Right atrium auricular region (tissue), 2 donors: ENCODE measurements around the gene CNNM2. TPM values are rescaled to one million over a fixed set of nuclear protein-coding genes. Genes with fewer than 3 reads are reported as not detected.

ENCODE experiments used
- DNase-seq: peaks from one replicate; pipeline ENCODE4 v3.0.0-alpha.2; 2019; ENCODE audit warnings: low spot score
- H3K27ac ChIP-seq, 2 donors: fragments of 200-600 bp; sonication (generic); 1 replicate in 1 of 2; 2 replicates in 1 of 2; pipeline ENCODE4 v1.5.1; 2016 to 2019
- H3K27me3 ChIP-seq, 2 donors: fragments of 200-600 bp; sonication (generic); one replicate each; pipeline versions ENCODE4 v1.5.1 to v1.6.0; 2017 to 2019
- H3K36me3 ChIP-seq: fragments of 200-600 bp; sonication (generic); one replicate; pipeline ENCODE4 v1.5.1; 2016
- H3K4me1 ChIP-seq, 2 donors: fragments of 200-600 bp; sonication (generic); one replicate each; pipeline versions ENCODE4 v1.5.1 to v1.6.0; 2017 to 2019
- H3K4me3 ChIP-seq, 2 donors: fragments of 200-600 bp; sonication (generic); 1 replicate in 1 of 2; 2 replicates in 1 of 2; pipeline ENCODE4 v1.5.1; 2017 to 2019; ENCODE audit warnings: mild to moderate bottlenecking in 1 of 2, moderate library complexity in 1 of 2
- H3K9me3 ChIP-seq, 2 donors: fragments of 200-600 bp; sonication (generic); one replicate each; pipeline ENCODE4 v1.5.1; 2019
- CTCF ChIP-seq, 2 donors: fragments of 200-600 bp; sonication (generic); IDR thresholded peaks; one replicate each; pipeline ENCODE4 v1.5.1; 2019; ENCODE audit warnings: antibody characterized with exemption in 2 of 2
- total RNA-seq, 2 donors: library from RNA; depleted of rRNA; stranded (reverse); fragments of >200 nt; gene quantifications; one replicate each; pipeline ENCODE4 v1.1.0, GENCODE V29; 2016

Gene CNNM2
- total RNA-seq, 2 donors from 2014 or later: 3.3 to 4.1 TPM

GRCh38 chr10:103086799-103087198 lies 168.7 kb downstream of the CNNM2 start:
- no peaks in the 10 kb centered on the region for H3K27me3 ChIP-seq
- H3K4me3 ChIP-seq: no peak overlapping the region
- DNase-seq: no peak
- H3K36me3 ChIP-seq: peaks cover 65% of the 10 kb centered on the region
- H3K4me1 ChIP-seq: no peaks in the 10 kb centered on the region
- no peaks in the 10 kb centered on the region for H3K9me3 ChIP-seq
- no peak for TF ChIP-seq CTCF (IDR thresholded peaks at IDR 0.05)
- H3K27ac ChIP-seq: no peak overlapping the region

GRCh38 chr10:103089493-103089892 lies 171.4 kb downstream of the CNNM2 start:
- Histone ChIP-seq H3K9me3 (no peaks in the 10 kb centered on the region), H3K27ac (no peak overlapping the region), H3K4me1 (no peaks in the 10 kb centered on the region), H3K27me3 (no peaks in the 10 kb centered on the region), H3K36me3 (peaks cover 92% of the 10 kb centered on the region), H3K4me3 (no peak overlapping the region)
- no peak for TF ChIP-seq CTCF (IDR thresholded peaks at IDR 0.05)
- no peak for DNase-seq

GRCh38 chr10:103090911-103091310 lies 172.8 kb downstream of the CNNM2 start:
- Histone ChIP-seq H3K27ac (no peak overlapping the region), H3K27me3 (no peaks in the 10 kb centered on the region), H3K9me3 (no peaks in the 10 kb centered on the region), H3K36me3 (peaks cover 92% of the 10 kb centered on the region), H3K4me3 (no peak overlapping the region), H3K4me1 (no peaks in the 10 kb centered on the region)
- no peak for TF ChIP-seq CTCF (IDR thresholded peaks at IDR 0.05)
- no peak for DNase-seq

DNA sequence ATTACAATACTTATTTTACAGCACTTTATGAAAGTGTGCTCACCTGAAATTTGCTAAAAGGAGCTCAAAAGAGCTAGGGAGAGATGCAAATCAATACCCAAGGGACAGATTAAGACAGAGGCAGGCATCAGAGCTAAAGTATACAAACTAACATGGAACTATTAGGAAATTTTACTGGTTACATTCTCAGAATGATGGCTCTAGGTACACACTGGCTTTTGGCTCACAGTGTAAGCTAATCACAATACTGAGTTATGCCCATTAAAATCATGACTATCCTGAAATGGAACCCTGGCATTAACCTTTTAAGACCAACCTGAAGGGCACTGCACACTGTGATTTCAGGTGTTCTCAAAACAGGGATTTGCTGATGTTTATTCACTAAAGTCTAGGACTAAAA lies 176.9 kb downstream of the CNNM2 start:
- no peaks in the 10 kb centered on the region for H3K9me3 ChIP-seq
- no peak overlapping the region for H3K4me3 ChIP-seq
- no peaks in the 10 kb centered on the region for H3K27me3 ChIP-seq
- no peak for TF ChIP-seq CTCF (IDR thresholded peaks at IDR 0.05)
- no peak overlapping the region for H3K27ac ChIP-seq
- DNase-seq: no peak
- peaks cover 84% of the 10 kb centered on the region for H3K36me3 ChIP-seq
- no peaks in the 10 kb centered on the region for H3K4me1 ChIP-seq

DNA sequence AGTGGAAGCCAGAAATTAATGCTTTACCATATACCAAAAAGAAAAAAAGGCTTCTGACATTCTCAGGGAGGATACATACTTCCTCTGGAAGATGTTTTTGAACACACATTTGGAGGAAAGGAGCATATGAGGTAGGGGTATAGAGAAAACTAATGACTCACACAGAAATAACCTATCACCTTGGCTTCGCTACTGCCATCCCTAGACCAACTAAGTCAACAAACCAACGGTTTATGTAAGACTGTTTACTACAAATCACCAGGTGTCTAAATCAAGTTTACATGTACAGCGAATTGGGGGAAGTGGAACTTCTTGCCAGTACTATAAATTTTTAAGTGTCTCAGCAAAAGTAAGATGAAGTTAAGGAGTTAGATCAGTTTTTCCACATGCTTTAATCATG lies 178.0 kb downstream of the CNNM2 start:
- Histone ChIP-seq H3K4me1 (no peaks in the 10 kb centered on the region), H3K36me3 (peaks cover 84% of the 10 kb centered on the region), H3K27me3 (no peaks in the 10 kb centered on the region), H3K4me3 (no peak overlapping the region), H3K27ac (no peak overlapping the region), H3K9me3 (no peaks in the 10 kb centered on the region)
- no peak for TF ChIP-seq CTCF (IDR thresholded peaks at IDR 0.05)
- no peak for DNase-seq

GRCh38 chr10:103098240-103098639 lies 180.1 kb downstream of the CNNM2 start:
- Histone ChIP-seq H3K27ac (no peak overlapping the region), H3K27me3 (no peaks in the 10 kb centered on the region), H3K36me3 (peaks cover 69% of the 10 kb centered on the region)

More at GRCh38 chr10:103098240-103098639, 180.1 kb downstream of the CNNM2 start:
- no peak overlapping the region for H3K4me3 ChIP-seq
- DNase-seq: no peak
- no peak for TF ChIP-seq CTCF (IDR thresholded peaks at IDR 0.05)
- no peaks in the 10 kb centered on the region for H3K4me1 ChIP-seq
- no peaks in the 10 kb centered on the region for H3K9me3 ChIP-seq
